HEK293T (cell line): Measurements from ENCODE around the gene UBE2E2.

Experiments used
- ARNT ChIP-seq: fragments of 450-650 bp; IDR thresholded peaks from 2 replicates; pipeline ENCODE4 v1.6.1; 2017; ENCODE audit warnings: mild to moderate bottlenecking
- BHLHE40 ChIP-seq: fragments of 450-650 bp; IDR thresholded peaks from 2 replicates; pipeline ENCODE4 v1.6.1; 2016; ENCODE audit warnings: mild to moderate bottlenecking, moderate library complexity, borderline replicate concordance
- CTBP1 ChIP-seq: fragments of 450-650 bp; IDR thresholded peaks from 2 replicates; pipeline ENCODE4 v1.6.1; 2016; ENCODE audit warnings: borderline replicate concordance
- ELF4 ChIP-seq: fragments of 450-650 bp; IDR thresholded peaks from 2 replicates; pipeline ENCODE4 v1.6.1; 2017; ENCODE audit warnings: antibody characterized with exemption
- FOXA1 ChIP-seq: fragments of 450-650 bp; IDR thresholded peaks from 2 replicates; pipeline ENCODE4 v1.6.1; 2016; ENCODE audit warnings: mild to moderate bottlenecking
- FOXK2 ChIP-seq: fragments of 450-650 bp; IDR thresholded peaks from 2 replicates; pipeline ENCODE4 v1.6.1; 2016; ENCODE audit warnings: mild to moderate bottlenecking
- FOXM1 ChIP-seq: fragments of 450-650 bp; IDR thresholded peaks from 2 replicates; pipeline ENCODE4 v1.6.1; 2017; ENCODE audit warnings: mild to moderate bottlenecking, borderline replicate concordance
- LEF1 ChIP-seq: fragments of 450-650 bp; IDR thresholded peaks from 2 replicates; pipeline ENCODE4 v1.6.1; 2017; ENCODE audit warnings: mild to moderate bottlenecking, borderline replicate concordance
- PKNOX1 ChIP-seq: fragments of 450-650 bp; IDR thresholded peaks from 2 replicates; pipeline ENCODE4 v1.6.1; 2016
- SP1 ChIP-seq: fragments of 450-650 bp; IDR thresholded peaks from 2 replicates; pipeline ENCODE4 v1.6.1; 2017
- SUZ12 ChIP-seq: fragments of 450-650 bp; IDR thresholded peaks from 2 replicates; pipeline ENCODE4 v1.6.1; 2016; ENCODE audit warnings: mild to moderate bottlenecking
- ZNF384 ChIP-seq: fragments of 450-650 bp; IDR thresholded peaks from 2 replicates; pipeline ENCODE4 v1.6.1; 2016

GRCh38 chr3:23343509-23343908 is 140.4 kb downstream of the UBE2E2 start:
- TF ChIP-seq SUZ12 (no peak), FOXA1 (no peak), BHLHE40 (no peak), PKNOX1 (no peak), CTBP1 (no peak), ELF4 (no peak), FOXM1 (no peak), SP1 (no peak), LEF1 (no peak), ARNT (no peak), FOXK2 (no peak), ZNF384 (no peak)
